K562 (cell line): ENCODE results near the gene HMCN2. TPM values are rescaled to one million over a fixed set of nuclear protein-coding genes. Genes with fewer than 3 reads are reported as not detected.

Experiments used
- ATAC-seq: fragments of 200-7000 bp; cut with Tn5 transposase; 3 replicates; pipeline ENCODE4 v1.9.1; 2020; ENCODE audit warnings: moderate library complexity
- BruUV-seq: library from RNA; stranded (reverse); fragments of 400-500 nt; replicated peaks from 2 replicates; lab custom pipeline; 2021; lab: Mats Ljungman, UMichigan
- CTCF ChIA-PET: fragments of 300-600 bp; formaldehyde crosslinking; extraction: SDS; loops from one replicate; lab custom pipeline; 2021; ENCODE audit warnings: low intra/inter-chr PET ratio; lab: Yijun Ruan, JAX
- POLR2A ChIA-PET: fragments of 300-600, 350-650 bp; sonication (Branson Sonifier 250); formaldehyde crosslinking; extraction: SDS; loops from one replicate; lab custom pipeline; 2021; ENCODE audit warnings: antibody characterized with exemption, inconsistent platforms; lab: Yijun Ruan, JAX
- DNase-seq, 4 experiments: peaks; one replicate each; pipeline versions ENCODE4 v3.0.0 to v3.0.0-alpha.2; 2011 to 2018; ENCODE audit warnings: low spot score in 3 of 4, mixed read lengths in 3 of 4; ENCODE audit errors: extremely low read depth in 1 of 4
- FAIRE-seq: peaks from 2 replicates; lab custom pipeline; 2011; peaks lifted over from hg19 to GRCh38; lab: Jason Lieb, UNC
- H2AFZ ChIP-seq: 2 replicates; pipeline ENCODE4 v1.6.0; 2011; ENCODE audit warnings: low read depth, low read length, control low read depth, inconsistent platforms
- H3K27ac ChIP-seq: fragments of 200-600 bp; 3 replicates; pipeline ENCODE4 v1.8.0; 2011; ENCODE audit warnings: low read depth, mild to moderate bottlenecking, control low read depth, inconsistent platforms, low read length, moderate library complexity, mixed read lengths; ENCODE audit errors: extremely low read depth
- H3K27me3 ChIP-seq, 2 experiments: fragments of 300-600 bp in 1 of 2; 2 replicates in 1 of 2; 3 replicates in 1 of 2; pipeline versions ENCODE4 v1.6.0 to v1.8.0; 2011; ENCODE audit warnings: inconsistent platforms in 2 of 2, low read length in 2 of 2, mild to moderate bottlenecking in 1 of 2, mixed read lengths in 1 of 2, moderate library complexity in 1 of 2; ENCODE audit not compliant: control insufficient read depth in 2 of 2, insufficient read depth in 2 of 2
- H3K36me3 ChIP-seq: fragments of 300-600 bp; 3 replicates; pipeline ENCODE4 v1.8.0; 2011; ENCODE audit warnings: mild to moderate bottlenecking, low read length, inconsistent platforms; ENCODE audit not compliant: control insufficient read depth, insufficient read depth
- H3K4me1 ChIP-seq, 2 experiments: fragments of 200-600 bp in 1 of 2; replicated peaks in 1 of 2; 2 replicates in 1 of 2; 3 replicates in 1 of 2; pipeline versions ENCODE4 v1.5.1 to v1.8.0; 2011; ENCODE audit warnings: inconsistent platforms in 2 of 2, low read length in 2 of 2, mild to moderate bottlenecking in 1 of 2, mixed read lengths in 1 of 2, moderate library complexity in 1 of 2; ENCODE audit not compliant: control insufficient read depth in 2 of 2, insufficient read depth in 2 of 2
- H3K4me2 ChIP-seq: 2 replicates; pipeline ENCODE4 v1.6.1; 2011; ENCODE audit warnings: low read length, control low read depth, inconsistent platforms, mixed read lengths; ENCODE audit not compliant: insufficient read depth
- H3K4me3 ChIP-seq: fragments of 200-600 bp; sonication (generic), shearing (Covaris generic); 2 replicates; pipeline ENCODE4 v1.5.1; 2016; ENCODE audit warnings: control low read depth, inconsistent platforms
- H3K79me2 ChIP-seq: fragments of 200-600 bp; 3 replicates; pipeline ENCODE4 v1.8.0; 2011; ENCODE audit warnings: low read length, inconsistent platforms; ENCODE audit not compliant: control insufficient read depth, insufficient read depth
- H3K9ac ChIP-seq, 2 experiments: 2 replicates each; pipeline versions ENCODE4 v1.6.0 to v1.6.1; 2011; ENCODE audit warnings: low read depth in 2 of 2, low read length in 2 of 2, control low read depth in 1 of 2, inconsistent platforms in 1 of 2, mild to moderate bottlenecking in 1 of 2, mixed read lengths in 1 of 2; ENCODE audit not compliant: insufficient read depth in 1 of 2
- H3K9me1 ChIP-seq: one replicate; pipeline ENCODE4 v1.6.0; 2011; ENCODE audit warnings: inconsistent platforms, mild to moderate bottlenecking, low read length, moderate library complexity; ENCODE audit not compliant: control insufficient read depth, insufficient read depth
- H3K9me3 ChIP-seq: replicated peaks from 2 replicates; pipeline ENCODE4 v1.5.1; 2011; ENCODE audit warnings: low read depth, low read length, inconsistent platforms; ENCODE audit not compliant: control insufficient read depth, insufficient read depth
- H4K20me1 ChIP-seq: replicated peaks from 2 replicates; pipeline ENCODE4 v1.6.1; 2011; ENCODE audit warnings: low read length, inconsistent platforms, mixed read lengths; ENCODE audit not compliant: control insufficient read depth, insufficient read depth
- CUX1 ChIP-seq: fragments of 200-800 bp; sonication (Bioruptor generic); IDR thresholded peaks from 2 replicates; pipeline ENCODE4 v1.6.1; 2016; ENCODE audit warnings: missing genetic modification characterization, missing compliant biosample characterization
- MYC ChIP-seq, 2 experiments: fragments of 250-450 bp in 1 of 2; sonication (Bioruptor Pico) in 1 of 2; IDR thresholded peaks; 2 replicates each; pipeline versions ENCODE4 v1.5.1 to v1.6.1; 2012 to 2021; ENCODE audit warnings: low read depth in 2 of 2, borderline replicate concordance in 1 of 2, improper control_type of control experiment in 1 of 2, low read length in 1 of 2, mild to moderate bottlenecking in 1 of 2, moderate library complexity in 1 of 2
- NR2C2 ChIP-seq, 2 experiments: fragments of 200-800 bp in 1 of 2; sonication (Bioruptor generic) in 1 of 2; sonication (generic) in 1 of 2; formaldehyde crosslinking in 1 of 2; IDR thresholded peaks; 2 replicates each; pipeline versions ENCODE4 v1.6.1 to v1.8.0; 2016 to 2022; ENCODE audit warnings: mild to moderate bottlenecking in 1 of 2, missing compliant biosample characterization in 1 of 2, missing genetic modification characterization in 1 of 2, missing genetic modification reagents in 1 of 2
- SMAD4 ChIP-seq: fragments of 250-450 bp; sonication (Bioruptor Pico); conservative IDR thresholded peaks from 2 replicates; pipeline ENCODE4 v1.8.0; 2021; ENCODE audit warnings: inconsistent platforms, mild to moderate bottlenecking, moderate library complexity
- TFAP4 ChIP-seq: sonication (generic); formaldehyde crosslinking; IDR thresholded peaks from 2 replicates; pipeline ENCODE4 v1.8.0; 2022; ENCODE audit warnings: missing genetic modification reagents, mild to moderate bottlenecking, moderate library complexity, borderline replicate concordance
- ZBTB5 ChIP-seq: fragments of 450-650 bp; IDR thresholded peaks from 2 replicates; pipeline ENCODE4 v1.6.1; 2017; ENCODE audit warnings: antibody characterized with exemption
- ZFP30 ChIP-seq: fragments of 250-450 bp; sonication (Bioruptor Pico); IDR thresholded peaks from 2 replicates; pipeline ENCODE4 v1.8.0; 2022; ENCODE audit warnings: moderate library complexity, mild to moderate bottlenecking, inconsistent platforms, borderline replicate concordance
- ZSCAN29 ChIP-seq: fragments of 450-650 bp; IDR thresholded peaks from 2 replicates; pipeline ENCODE4 v1.6.1; 2017
- WGBS: fragments of 100-300 bp; shearing (Covaris generic); methylation state at CpG from one replicate; pipeline ENCODE4 v1.1.6; 2016; ENCODE audit warnings: low coverage, mixed read lengths; ENCODE audit not compliant: insufficient coverage; ENCODE audit errors: missing lambda C conversion rate; 5-methylcytosine and 5-hydroxymethylcytosine counted together
- in situ Hi-C: fragments of 300-500 bp; cut with MboI; formaldehyde crosslinking; loops from 4 replicates; pipeline ENCODE4 v1.15.0; 2018; ENCODE audit warnings: inconsistent platforms, mixed read lengths
- intact Hi-C: fragments of 100-400 bp; cut with micrococcal nuclease; formaldehyde crosslinking; loops from 2 replicates; pipeline ENCODE4 v1.14.2; 2022
- polyA plus RNA-seq, 8 experiments: library from polyadenylated mRNA; depleted of rRNA in 4 of 8; stranded (reverse) in 5 of 8; unstranded in 3 of 8; fragments of >200 nt; fragmentation: Nextera tagmentation in 2 of 8; fragmentation: Illumina TruSeq in 1 of 8; extraction: Ambion mirVana in 2 of 8; extraction: Trizol in 1 of 8; gene quantifications; 2 replicates each; pipeline versions ENCODE4 v1.2.1 to v1.2.3, GENCODE V29; 2011 to 2014; ENCODE audit warnings: inconsistent platforms in 1 of 8, missing spikeins in 1 of 8
- total RNA-seq, 7 experiments: library from RNA; depleted of rRNA in 6 of 7; stranded (reverse); fragments of >200 nt in 6 of 7; fragmentation: Illumina TruSeq in 2 of 7; extraction: Trizol in 2 of 7; gene quantifications; 2 replicates each; pipeline versions ENCODE4 v1.2.1 to v1.2.3, GENCODE V29; 2011 to 2021; ENCODE audit warnings: low replicate concordance in 1 of 7

HMCN2 gene
- total and polyA plus RNA-seq, 9 of the 15 experiments (the other 6 are each of a cell fraction or from before 2014, with no cell fraction given): 0.01 TPM; not detected in 8

- in situ Hi-C loops: no loop called here
- peak; percentile 99 for FAIRE-seq
- ATAC-seq: peak; percentile 91
- no peaks in the 10 kb centered on the region for H3K79me2 ChIP-seq
- no peak overlapping the region for H3K9ac ChIP-seq
- peaks cover 27 to 34% of the 10 kb centered on the region in 2 experiments for H3K4me1 ChIP-seq
- BruUV-seq: no TSS peak
- ChIA-PET CTCF (interaction anchor here (0.6 to 1.0 kb wide), 2 partner anchors 134 to 156 kb away, joined by 3 read pairs; no protein-coding TSS in a partner anchor), POLR2A (interaction anchor here (0.5 to 0.9 kb wide), 3 partner anchors 11 to 62 kb away, joined by 4 read pairs; no protein-coding TSS in a partner anchor)
- WGBS: 50% methylated on average over 4 of the region's 5 CpGs
- H3K27me3 ChIP-seq: no peaks in the 10 kb centered on the region
- H3K9me1 ChIP-seq: no peaks in the 10 kb centered on the region
- H3K4me3 ChIP-seq: no peak overlapping the region
- no peaks in the 10 kb centered on the region; the same call in 1 of the 2 replicates for H3K9me3 ChIP-seq
- peak overlapping the region; percentile 28; the same call in 1 of the 2 replicates for H3K4me2 ChIP-seq
- peak overlapping the region; percentile 96 for H2AFZ ChIP-seq
- H3K27ac ChIP-seq: no peak overlapping the region
- H4K20me1 ChIP-seq: 0 out of 2 replicates have a peak, but pooled peaks cover 3% of the 10 kb centered on the region
- no peaks in the 10 kb centered on the region for H3K36me3 ChIP-seq
- intact Hi-C loops: loop anchor here (10.0 kb wide), 1 partner anchor 104 kb away; no protein-coding TSS in a partner anchor
- DNase-seq: peak; percentile 75 to 86 (median 76)
- TF ChIP-seq SMAD4 (CRISPR knock-in tag) (no peak), ZBTB5 (no peak), TFAP4 (CRISPR knock-in tag) (no peak), CUX1 (CRISPR knock-in tag) (no peak), MYC (IDR thresholded peaks at IDR 0.05; ENCODE audit: low read depth, low read length) (peak; percentile 83), MYC (CRISPR knock-in tag; IDR thresholded peaks at IDR 0.05; ENCODE audit: borderline replicate concordance, low read depth) (no peak), ZFP30 (CRISPR knock-in tag) (no peak), ZSCAN29 (no peak), NR2C2 (CRISPR knock-in tag; IDR thresholded peaks at IDR 0.05) (no peak), NR2C2 (tag; IDR thresholded peaks at IDR 0.05) (peak; percentile 38; the same call in 1 of the 2 replicates)
Observed at GRCh38 chr9:130240410-130241197, 25.0 kb upstream of the HMCN2 start.
